ENCODE measurements around the gene AOPEP.

DNA sequence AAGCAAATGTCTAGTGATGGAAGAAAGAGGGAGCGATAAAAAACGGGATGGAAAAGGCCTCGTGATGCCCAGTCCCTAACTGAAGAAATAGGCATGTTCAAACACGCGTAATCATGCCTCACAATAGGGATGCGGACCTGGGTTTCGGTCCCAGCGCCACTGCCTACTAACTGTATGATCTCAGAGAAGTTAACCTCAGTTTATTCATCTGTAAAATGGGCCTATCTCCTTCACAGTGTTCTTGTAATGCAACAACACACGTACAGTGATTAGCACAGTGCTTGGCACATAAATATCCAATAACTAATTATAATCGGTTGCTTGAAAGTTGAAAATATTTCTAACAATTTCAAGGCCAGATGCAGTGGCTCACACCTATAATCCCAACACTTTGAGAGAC lies 409.3 kb downstream of the AOPEP start:
- TF ChIP-seq, protein P1, sequence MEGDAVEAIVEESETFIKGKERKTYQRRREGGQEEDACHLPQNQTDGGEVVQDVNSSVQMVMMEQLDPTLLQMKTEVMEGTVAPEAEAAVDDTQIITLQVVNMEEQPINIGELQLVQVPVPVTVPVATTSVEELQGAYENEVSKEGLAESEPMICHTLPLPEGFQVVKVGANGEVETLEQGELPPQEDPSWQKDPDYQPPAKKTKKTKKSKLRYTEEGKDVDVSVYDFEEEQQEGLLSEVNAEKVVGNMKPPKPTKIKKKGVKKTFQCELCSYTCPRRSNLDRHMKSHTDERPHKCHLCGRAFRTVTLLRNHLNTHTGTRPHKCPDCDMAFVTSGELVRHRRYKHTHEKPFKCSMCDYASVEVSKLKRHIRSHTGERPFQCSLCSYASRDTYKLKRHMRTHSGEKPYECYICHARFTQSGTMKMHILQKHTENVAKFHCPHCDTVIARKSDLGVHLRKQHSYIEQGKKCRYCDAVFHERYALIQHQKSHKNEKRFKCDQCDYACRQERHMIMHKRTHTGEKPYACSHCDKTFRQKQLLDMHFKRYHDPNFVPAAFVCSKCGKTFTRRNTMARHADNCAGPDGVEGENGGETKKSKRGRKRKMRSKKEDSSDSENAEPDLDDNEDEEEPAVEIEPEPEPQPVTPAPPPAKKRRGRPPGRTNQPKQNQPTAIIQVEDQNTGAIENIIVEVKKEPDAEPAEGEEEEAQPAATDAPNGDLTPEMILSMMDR (IDR thresholded peaks at IDR 0.05; ENCODE audit: low read depth, low read length), result no peak
- TF ChIP-seq EZH2phosphoT487 (IDR thresholded peaks at IDR 0.05; ENCODE audit: low read depth), result no peak

Measured in OCI-LY3 (cell line).